IMR-90 (cell line): ENCODE data around the gene ZNF716. TPM values are rescaled to one million over a fixed set of nuclear protein-coding genes. Genes with fewer than 3 reads are reported as not detected.

Experiments used
- ATAC-seq: fragments of 200-7000 bp; cut with Tn5 transposase; 2 replicates; pipeline ENCODE4 v1.9.1; 2020; ENCODE audit warnings: low read depth, mild to moderate bottlenecking, moderate library complexity
- BruUV-seq: library from RNA; stranded (reverse); fragments of 400-500 nt; replicated peaks from 2 replicates; lab custom pipeline; 2021; lab: Mats Ljungman, UMichigan
- CTCF ChIA-PET: fragments of 300-600 bp; formaldehyde crosslinking; extraction: SDS; loops from one replicate; lab custom pipeline; 2021; ENCODE audit warnings: antibody characterized with exemption; lab: Yijun Ruan, JAX
- POLR2A ChIA-PET: fragments of 300-600 bp; sonication (Branson Sonifier 250); formaldehyde crosslinking; loops from one replicate; lab custom pipeline; 2022; ENCODE audit warnings: antibody characterized with exemption; ENCODE audit not compliant: unreplicated experiment; lab: Charles Lee
- DNase-seq: peaks from one replicate; pipeline ENCODE4 v3.0.0; 2013
- H2AFZ ChIP-seq: replicated peaks from 2 replicates; pipeline ENCODE3; 2013; ENCODE audit warnings: low read length, mild to moderate bottlenecking; ENCODE audit not compliant: poor library complexity
- H2AK5ac ChIP-seq: 2 replicates; pipeline ENCODE4 v1.6.1; 2013; ENCODE audit warnings: low read depth, low read length, inconsistent platforms
- H2AK9ac ChIP-seq: replicated peaks from 2 replicates; pipeline ENCODE3; 2013; ENCODE audit warnings: mild to moderate bottlenecking, low read depth, low read length, moderate library complexity; ENCODE audit not compliant: poor library complexity
- H2BK120ac ChIP-seq: 2 replicates; pipeline ENCODE4 v1.6.1; 2013; ENCODE audit warnings: low read depth, low read length, inconsistent platforms
- H2BK15ac ChIP-seq: 3 replicates; pipeline ENCODE4 v1.6.1; 2013; ENCODE audit warnings: low read depth, low read length, inconsistent platforms
- H2BK20ac ChIP-seq: 2 replicates; pipeline ENCODE4 v1.6.1; 2013; ENCODE audit warnings: low read depth, mild to moderate bottlenecking, inconsistent platforms, low read length, moderate library complexity
- H2BK5ac ChIP-seq: 2 replicates; pipeline ENCODE4 v1.6.1; 2013; ENCODE audit warnings: mild to moderate bottlenecking, low read depth, low read length, inconsistent platforms; ENCODE audit not compliant: poor library complexity, severe bottlenecking
- H3K14ac ChIP-seq: replicated peaks from 2 replicates; pipeline ENCODE4 v1.6.1; 2013; ENCODE audit warnings: low read depth, low read length, inconsistent platforms
- H3K18ac ChIP-seq: 2 replicates; pipeline ENCODE4 v1.6.1; 2013; ENCODE audit warnings: low read depth, low read length, control low read depth
- H3K23ac ChIP-seq: 2 replicates; pipeline ENCODE4 v1.6.1; 2013; ENCODE audit warnings: low read depth, low read length, inconsistent platforms
- H3K27ac ChIP-seq: 2 replicates; pipeline ENCODE4 v1.5.1; 2013; ENCODE audit warnings: mild to moderate bottlenecking, control low read depth, low read length; ENCODE audit not compliant: insufficient read depth
- H3K27me3 ChIP-seq: 2 replicates; pipeline ENCODE4 v1.6.1; 2013; ENCODE audit warnings: low read length; ENCODE audit not compliant: control insufficient read depth, insufficient read depth
- H3K36me3 ChIP-seq: 2 replicates; pipeline ENCODE4 v1.6.1; 2013; ENCODE audit warnings: low read length, mixed read lengths; ENCODE audit not compliant: control insufficient read depth, insufficient read depth
- H3K4ac ChIP-seq: 2 replicates; pipeline ENCODE4 v1.6.1; 2013; ENCODE audit warnings: low read depth, low read length, inconsistent platforms
- H3K4me1 ChIP-seq: 2 replicates; pipeline ENCODE4 v1.6.1; 2013; ENCODE audit warnings: low read length, mixed read lengths; ENCODE audit not compliant: control insufficient read depth, insufficient read depth
- H3K4me2 ChIP-seq: 2 replicates; pipeline ENCODE4 v1.6.1; 2013; ENCODE audit warnings: low read depth, mild to moderate bottlenecking, control low read depth, low read length, moderate library complexity
- H3K4me3 ChIP-seq: 2 replicates; pipeline ENCODE4 v1.5.1; 2013; ENCODE audit warnings: low read depth, mild to moderate bottlenecking, control low read depth, low read length, moderate library complexity; ENCODE audit not compliant: insufficient read depth
- H3K56ac ChIP-seq: 2 replicates; pipeline ENCODE4 v1.6.1; 2013; ENCODE audit warnings: low read length, inconsistent platforms; ENCODE audit not compliant: insufficient read depth; ENCODE audit errors: extremely low read depth
- H3K79me1 ChIP-seq, 2 experiments: 2 replicates each; pipeline ENCODE4 v1.6.1; 2013; ENCODE audit warnings: low read length in 2 of 2, inconsistent platforms in 1 of 2, low read depth in 1 of 2
- H3K9ac ChIP-seq: 2 replicates; pipeline ENCODE4 v1.6.1; 2013; ENCODE audit warnings: low read depth, low read length, control low read depth
- H3K9me1 ChIP-seq: 2 replicates; pipeline ENCODE4 v1.6.1; 2013; ENCODE audit warnings: low read length, inconsistent platforms; ENCODE audit not compliant: insufficient read depth
- H3K9me3 ChIP-seq: 2 replicates; pipeline ENCODE4 v1.6.1; 2013; ENCODE audit warnings: low read length; ENCODE audit not compliant: control insufficient read depth, insufficient read depth
- H4K20me1 ChIP-seq: 2 replicates; pipeline ENCODE4 v1.6.1; 2013; ENCODE audit warnings: low read length, inconsistent platforms; ENCODE audit not compliant: insufficient read depth
- H4K5ac ChIP-seq: 2 replicates; pipeline ENCODE4 v1.6.1; 2013; ENCODE audit warnings: mild to moderate bottlenecking, low read depth, low read length, control low read depth
- H4K8ac ChIP-seq, 2 experiments: 2 replicates each; pipeline ENCODE4 v1.6.1; 2013; ENCODE audit warnings: low read depth in 2 of 2, low read length in 2 of 2, control low read depth in 1 of 2, inconsistent platforms in 1 of 2
- H4K91ac ChIP-seq: 2 replicates; pipeline ENCODE4 v1.6.1; 2013; ENCODE audit warnings: low read depth, low read length, inconsistent platforms; ENCODE audit not compliant: insufficient read depth
- MAZ ChIP-seq: IDR thresholded peaks from 2 replicates; pipeline ENCODE4 v1.6.1; 2012; ENCODE audit warnings: low read depth, mild to moderate bottlenecking, low read length, improper control_type of control experiment, moderate library complexity, borderline replicate concordance
- RCOR1 ChIP-seq: IDR thresholded peaks from 2 replicates; pipeline ENCODE4 v1.6.1; 2012; ENCODE audit warnings: mild to moderate bottlenecking, low read length, improper control_type of control experiment; ENCODE audit not compliant: insufficient replicate concordance
- RFX5 ChIP-seq: IDR thresholded peaks from 2 replicates; pipeline ENCODE4 v1.8.0; 2012; ENCODE audit warnings: low read depth, mild to moderate bottlenecking, low read length, moderate library complexity
- WGBS, 2 experiments: methylation state at CpG; one replicate each; pipeline versions ENCODE4 v1.1.5 to v1.1.7; 2013; ENCODE audit warnings: missing lambda C conversion rate in 2 of 2; ENCODE audit not compliant: insufficient read length in 1 of 2; ENCODE audit errors: extremely low coverage in 2 of 2; 5-methylcytosine and 5-hydroxymethylcytosine counted together
- dilution Hi-C: fragments of 300-500 bp; cut with HindIII; formaldehyde crosslinking; loops from one replicate; pipeline ENCODE4 v1.14.3; 2018; ENCODE audit warnings: low sequenced_read_pairs; ENCODE audit not compliant: unreplicated experiment
- in situ Hi-C: fragments of 300-500 bp; cut with MboI; formaldehyde crosslinking; loops from 3 replicates; pipeline ENCODE4 v1.14.3; 2019; ENCODE audit warnings: low sequenced_read_pairs, inconsistent platforms, mixed read lengths
- intact Hi-C: fragments of 100-400 bp; cut with micrococcal nuclease; formaldehyde crosslinking; loops from 2 replicates; pipeline ENCODE4 v1.10.0; 2022
- polyA plus RNA-seq, 3 experiments: library from polyadenylated mRNA; depleted of rRNA; stranded (reverse); fragments of >200 nt; gene quantifications; 2 replicates each; pipeline ENCODE4 v1.2.3, GENCODE V29; 2012; ENCODE audit warnings: low replicate concordance in 1 of 3
- total RNA-seq: library from RNA; depleted of rRNA; stranded (reverse); fragments of >200 nt; gene quantifications from 2 replicates; pipeline ENCODE4 v1.2.3, GENCODE V29; 2012

The ZNF716 gene
- total and polyA plus RNA-seq, 2 of the 4 experiments (the other 2 are of a cell fraction): not detected

GRCh38 chr7:57423768-57424167 lies 26.2 kb upstream of the ZNF716 start:
- WGBS, 2 experiments: 80% methylated on average over 1 of the region's 3 CpGs; no CpG with 5 or more reads in 1 of the 2 experiments

More at GRCh38 chr7:57423768-57424167, 26.2 kb upstream of the ZNF716 start:
- intact Hi-C loops (no loop called here), dilution Hi-C loops (no loop called here), in situ Hi-C loops (no loop called here)
- H3K9ac ChIP-seq: no peak overlapping the region
- H2BK15ac ChIP-seq: no peak overlapping the region
- H2BK120ac ChIP-seq: no peak overlapping the region
- peaks cover 20% of the 10 kb centered on the region; the same call in 1 of the 2 replicates for H3K9me3 ChIP-seq
- H4K5ac ChIP-seq: no peak overlapping the region
- H4K91ac ChIP-seq: no peak overlapping the region
- no peak overlapping the region for H4K8ac ChIP-seq
- no peak for ATAC-seq
- H2AK9ac ChIP-seq: no peak overlapping the region
- H3K56ac ChIP-seq: no peak overlapping the region
- no peak overlapping the region for H3K14ac ChIP-seq
- no TSS peak for BruUV-seq
- H3K23ac ChIP-seq: no peak overlapping the region
- ChIA-PET CTCF (no interaction called here), POLR2A (no interaction called here)
- H4K20me1 ChIP-seq: no peaks in the 10 kb centered on the region
- H3K36me3 ChIP-seq: no peaks in the 10 kb centered on the region
- H3K27me3 ChIP-seq: no peaks in the 10 kb centered on the region
- H3K4me3 ChIP-seq: no peak overlapping the region
- no peak overlapping the region for H2BK20ac ChIP-seq
- TF ChIP-seq RCOR1 (no peak), RFX5 (no peak), MAZ (no peak)
- DNase-seq: no peak
- no peak overlapping the region for H3K27ac ChIP-seq
- H2BK5ac ChIP-seq: no peak overlapping the region
- H2AK5ac ChIP-seq: no peak overlapping the region
- no peak overlapping the region for H3K4ac ChIP-seq
- H3K79me1 ChIP-seq: no peaks in the 10 kb centered on the region
- H3K4me1 ChIP-seq: no peaks in the 10 kb centered on the region
- no peaks in the 10 kb centered on the region for H3K9me1 ChIP-seq
- no peak overlapping the region for H3K18ac ChIP-seq
- no peak overlapping the region for H2AFZ ChIP-seq
- no peak overlapping the region for H3K4me2 ChIP-seq
